Hepatocyte (in vitro differentiated cells): ENCODE results near the gene VPS50. TPM values are rescaled to one million over a fixed set of nuclear protein-coding genes. Genes with fewer than 3 reads are reported as not detected.

Experiments used
- DNase-seq: peaks from one replicate; pipeline ENCODE4 v3.0.0-alpha.2; 2016; ENCODE audit warnings: low spot score
- H2AFZ ChIP-seq: fragments of 200-600 bp; sonication (generic); 2 replicates; pipeline ENCODE4 v1.6.0; 2016; ENCODE audit warnings: antibody characterized with exemption, mild to moderate bottlenecking
- H3K27ac ChIP-seq: fragments of 200-600 bp; sonication (generic); 2 replicates; pipeline ENCODE4 v1.5.1; 2016; ENCODE audit warnings: mild to moderate bottlenecking
- H3K27me3 ChIP-seq: fragments of 200-600 bp; sonication (generic); 2 replicates; pipeline ENCODE4 v1.6.1; 2016
- H3K36me3 ChIP-seq: fragments of 200-600 bp; sonication (generic); replicated peaks from 2 replicates; pipeline ENCODE4 v1.5.1; 2016; ENCODE audit warnings: low read depth; ENCODE audit not compliant: insufficient read depth
- H3K4me1 ChIP-seq: fragments of 200-600 bp; sonication (generic); 2 replicates; pipeline ENCODE4 v1.5.1; 2016; ENCODE audit warnings: mild to moderate bottlenecking, moderate library complexity; ENCODE audit not compliant: insufficient read depth
- H3K4me2 ChIP-seq: fragments of 200-600 bp; sonication (generic); 2 replicates; pipeline ENCODE4 v1.6.0; 2016
- H3K4me3 ChIP-seq: fragments of 200-600 bp; sonication (generic); 2 replicates; pipeline ENCODE4 v1.5.1; 2016; ENCODE audit warnings: mild to moderate bottlenecking
- H3K79me2 ChIP-seq: fragments of 200-600 bp; sonication (generic); 2 replicates; pipeline ENCODE4 v1.6.0; 2017; ENCODE audit warnings: mild to moderate bottlenecking
- H3K9me2 ChIP-seq: fragments of 200-600 bp; sonication (generic); replicated peaks from 2 replicates; pipeline ENCODE4 v1.6.0; 2017; ENCODE audit warnings: mild to moderate bottlenecking; ENCODE audit not compliant: insufficient read depth
- H3K9me3 ChIP-seq: fragments of 200-600 bp; sonication (generic); 2 replicates; pipeline ENCODE4 v1.5.1; 2016; ENCODE audit warnings: low read depth, mild to moderate bottlenecking
- H4K20me1 ChIP-seq: fragments of 200-600 bp; sonication (generic); 2 replicates; pipeline ENCODE4 v1.6.0; 2016; ENCODE audit warnings: mild to moderate bottlenecking; ENCODE audit not compliant: insufficient read depth, poor library complexity, severe bottlenecking
- EZH2 ChIP-seq: fragments of 200-600 bp; sonication (generic); IDR thresholded peaks from 2 replicates; pipeline ENCODE4 v1.6.1; 2016; ENCODE audit warnings: antibody characterized with exemption, mild to moderate bottlenecking, borderline replicate concordance
- EZH2phosphoT487 ChIP-seq: fragments of 200-600 bp; sonication (generic); IDR thresholded peaks from one replicate; pipeline ENCODE4 v1.6.1; 2018; ENCODE audit warnings: antibody characterized with exemption, mild to moderate bottlenecking, low read depth, moderate library complexity; ENCODE audit not compliant: unreplicated experiment, severe bottlenecking
- WGBS: methylation state at CpG from one replicate; pipeline ENCODE4 v1.1.6; 2016; ENCODE audit warnings: low lambda C conversion rate; ENCODE audit errors: missing lambda C conversion rate; 5-methylcytosine and 5-hydroxymethylcytosine counted together
- polyA plus RNA-seq: library from polyadenylated mRNA; unstranded; fragments of >200 nt; fragmentation: Nextera tagmentation; extraction: Ambion mirVana; gene quantifications from 2 replicates; pipeline ENCODE4 v1.2.1, GENCODE V29; 2016
- total RNA-seq: library from RNA; depleted of rRNA; stranded (reverse); fragments of >200 nt; gene quantifications from 2 replicates; pipeline ENCODE4 v1.2.3, GENCODE V29; 2014
- TF ChIP-seq, protein P1 (sequence below): fragments of 200-600 bp; sonication (generic); IDR thresholded peaks from 2 replicates; pipeline ENCODE4 v1.5.1; 2016; ENCODE audit warnings: antibody characterized with exemption, mild to moderate bottlenecking; ENCODE audit not compliant: poor library complexity

VPS50 gene
- total and polyA plus RNA-seq, 2 experiments from 2014 or later = 10.5 to 32.5 TPM

DNA sequence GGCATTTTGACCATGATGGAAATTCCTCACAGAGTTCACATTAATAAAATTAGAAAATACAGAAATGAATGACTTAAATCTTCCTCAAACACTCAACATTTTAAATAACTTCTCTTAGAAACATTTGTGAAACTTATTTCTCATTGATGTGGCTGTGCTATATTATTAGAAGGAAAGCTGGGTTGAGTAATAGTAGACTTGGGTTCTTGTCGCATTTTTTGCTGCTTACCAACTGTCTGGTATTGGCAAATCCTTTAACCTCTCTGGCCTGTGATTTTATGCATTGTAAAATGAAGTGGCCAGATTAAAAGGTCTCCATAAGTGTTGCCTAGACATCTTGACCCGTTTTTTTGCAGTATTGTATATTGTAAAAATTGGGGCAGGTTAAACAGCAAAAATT lies 66.5 kb downstream of the VPS50 start:
- DNase-seq = no peak
- H3K36me3 ChIP-seq = no peaks in the 10 kb centered on the region
- no peaks in the 10 kb centered on the region for H3K9me3 ChIP-seq
- TF ChIP-seq, protein P1, sequence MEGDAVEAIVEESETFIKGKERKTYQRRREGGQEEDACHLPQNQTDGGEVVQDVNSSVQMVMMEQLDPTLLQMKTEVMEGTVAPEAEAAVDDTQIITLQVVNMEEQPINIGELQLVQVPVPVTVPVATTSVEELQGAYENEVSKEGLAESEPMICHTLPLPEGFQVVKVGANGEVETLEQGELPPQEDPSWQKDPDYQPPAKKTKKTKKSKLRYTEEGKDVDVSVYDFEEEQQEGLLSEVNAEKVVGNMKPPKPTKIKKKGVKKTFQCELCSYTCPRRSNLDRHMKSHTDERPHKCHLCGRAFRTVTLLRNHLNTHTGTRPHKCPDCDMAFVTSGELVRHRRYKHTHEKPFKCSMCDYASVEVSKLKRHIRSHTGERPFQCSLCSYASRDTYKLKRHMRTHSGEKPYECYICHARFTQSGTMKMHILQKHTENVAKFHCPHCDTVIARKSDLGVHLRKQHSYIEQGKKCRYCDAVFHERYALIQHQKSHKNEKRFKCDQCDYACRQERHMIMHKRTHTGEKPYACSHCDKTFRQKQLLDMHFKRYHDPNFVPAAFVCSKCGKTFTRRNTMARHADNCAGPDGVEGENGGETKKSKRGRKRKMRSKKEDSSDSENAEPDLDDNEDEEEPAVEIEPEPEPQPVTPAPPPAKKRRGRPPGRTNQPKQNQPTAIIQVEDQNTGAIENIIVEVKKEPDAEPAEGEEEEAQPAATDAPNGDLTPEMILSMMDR = no peak
- TF ChIP-seq EZH2phosphoT487 = no peak
- TF ChIP-seq EZH2 = no peak
- no peak overlapping the region for H3K4me2 ChIP-seq
- WGBS = 86% methylated on average over 2 of the region's 2 CpGs
- H3K27me3 ChIP-seq = no peaks in the 10 kb centered on the region
- H4K20me1 ChIP-seq = no peaks in the 10 kb centered on the region
- H3K4me3 ChIP-seq = no peak overlapping the region
- H2AFZ ChIP-seq = no peak overlapping the region
- no peaks in the 10 kb centered on the region for H3K79me2 ChIP-seq
- H3K27ac ChIP-seq = no peak overlapping the region
- no peaks in the 10 kb centered on the region for H3K4me1 ChIP-seq
- H3K9me2 ChIP-seq = no peaks in the 10 kb centered on the region

DNA sequence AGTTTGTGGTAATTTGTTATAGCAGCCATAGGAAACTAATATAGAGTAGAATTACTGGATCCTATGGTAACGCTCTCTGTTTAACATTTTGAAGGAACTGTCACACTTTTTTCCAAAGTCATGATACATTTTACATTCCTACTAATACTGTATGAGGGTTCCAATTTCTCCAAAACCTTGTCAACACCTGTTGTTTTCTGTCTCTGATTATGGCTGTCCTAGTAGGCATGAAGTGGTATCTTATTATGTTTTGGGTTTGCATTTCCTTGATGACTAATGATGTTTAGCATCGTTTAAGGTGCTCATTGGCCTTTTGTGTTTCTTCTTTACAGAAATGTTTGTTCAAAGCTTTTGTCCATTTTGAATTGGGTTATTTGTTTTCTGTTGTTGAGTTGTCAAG lies 69.6 kb downstream of the VPS50 start:
- H3K4me2 ChIP-seq = no peak overlapping the region
- no peaks in the 10 kb centered on the region for H3K9me3 ChIP-seq
- H3K36me3 ChIP-seq = no peaks in the 10 kb centered on the region
- H3K4me3 ChIP-seq = no peak overlapping the region
- no peak overlapping the region for H2AFZ ChIP-seq
- H3K4me1 ChIP-seq = no peaks in the 10 kb centered on the region
- H3K79me2 ChIP-seq = no peaks in the 10 kb centered on the region
- DNase-seq = no peak
- H3K9me2 ChIP-seq = no peaks in the 10 kb centered on the region
- no peaks in the 10 kb centered on the region for H4K20me1 ChIP-seq
- H3K27ac ChIP-seq = no peak overlapping the region
- H3K27me3 ChIP-seq = no peaks in the 10 kb centered on the region
- 91% methylated on average over 2 of the region's 2 CpGs for WGBS
- TF ChIP-seq EZH2phosphoT487 (no peak), EZH2 (no peak)
- TF ChIP-seq, protein P1 = no peak

DNA sequence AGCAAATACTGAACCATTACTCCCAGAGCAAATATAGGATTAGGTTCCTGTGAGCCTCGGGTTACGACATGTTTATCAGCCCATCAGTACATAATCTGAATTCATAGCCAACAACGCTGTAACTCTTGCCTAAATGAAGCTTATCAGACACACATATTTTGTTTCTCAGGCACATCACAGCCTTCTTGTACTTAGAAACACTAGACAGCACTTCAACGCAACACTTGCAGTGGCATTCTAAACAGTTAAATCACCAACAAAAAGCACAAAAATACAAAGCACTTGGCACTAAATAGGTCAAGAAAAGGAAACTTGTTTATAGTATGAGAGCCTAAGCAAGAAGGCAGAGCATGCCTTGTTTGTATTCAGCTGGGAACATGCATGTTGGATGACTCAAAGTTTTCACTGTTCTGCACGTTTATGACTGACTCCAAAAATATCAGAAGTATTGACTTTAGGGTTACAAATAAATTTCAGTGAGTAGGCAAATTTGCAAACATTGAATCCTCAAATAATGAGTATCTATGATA lies 75.0 kb downstream of the VPS50 start:
- no peak for DNase-seq
- Histone ChIP-seq H3K27ac (no peak overlapping the region), H3K9me3 (no peaks in the 10 kb centered on the region), H3K4me3 (no peak overlapping the region), H3K27me3 (no peaks in the 10 kb centered on the region), H3K79me2 (no peaks in the 10 kb centered on the region), H2AFZ (no peak overlapping the region), H3K4me2 (no peak overlapping the region), H3K4me1 (no peaks in the 10 kb centered on the region), H4K20me1 (no peaks in the 10 kb centered on the region), H3K9me2 (no peaks in the 10 kb centered on the region), H3K36me3 (no peaks in the 10 kb centered on the region)
- 54% methylated on average over 5 of the region's 5 CpGs for WGBS
- TF ChIP-seq EZH2phosphoT487 = no peak
- TF ChIP-seq, protein P1 = no peak
- no peak for TF ChIP-seq EZH2

DNA sequence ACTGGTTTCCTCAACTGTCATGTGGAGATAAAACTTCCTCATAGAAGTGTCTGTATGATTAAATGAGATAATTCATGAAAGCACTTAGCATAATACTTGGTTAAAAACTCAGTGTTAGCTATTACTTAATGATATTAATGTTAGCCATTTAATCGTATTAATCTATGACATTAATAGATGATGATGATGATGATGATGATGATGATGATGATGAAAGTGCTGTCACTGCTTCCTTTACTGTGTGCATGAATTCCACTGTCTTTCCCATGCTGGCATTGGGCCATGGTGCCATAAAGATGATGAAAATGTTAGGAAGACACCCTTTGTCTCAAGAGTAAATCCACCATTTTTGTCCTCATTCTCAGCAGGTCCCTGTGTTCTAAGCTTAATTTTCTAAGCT lies 75.8 kb downstream of the VPS50 start:
- DNase-seq = no peak
- WGBS = 100% methylated on average over 1 of the region's 1 CpG
- H3K4me2 ChIP-seq = no peak overlapping the region
- H3K36me3 ChIP-seq = no peaks in the 10 kb centered on the region
- TF ChIP-seq EZH2 (no peak), EZH2phosphoT487 (no peak)
- TF ChIP-seq, protein P1 = no peak
- H3K4me1 ChIP-seq = no peaks in the 10 kb centered on the region
- no peaks in the 10 kb centered on the region for H3K79me2 ChIP-seq
- no peak overlapping the region for H3K4me3 ChIP-seq
- no peaks in the 10 kb centered on the region for H3K27me3 ChIP-seq
- no peaks in the 10 kb centered on the region for H4K20me1 ChIP-seq
- no peak overlapping the region for H3K27ac ChIP-seq
- no peaks in the 10 kb centered on the region for H3K9me3 ChIP-seq
- H2AFZ ChIP-seq = no peak overlapping the region
- no peaks in the 10 kb centered on the region for H3K9me2 ChIP-seq
